Measurements from ENCODE around the gene PTPRG.

The PTPRG gene

GRCh38 chr3:62051506-62051905 is 490.1 kb downstream of the PTPRG start:
- Histone ChIP-seq H3K4me3 (ENCODE audit: low read length) (no peak overlapping the region), H3K9me3 (ENCODE audit: insufficient read depth, low read depth, low read length) (no peaks in the 10 kb centered on the region), H3K9ac (ENCODE audit: low read depth, low read length) (no peak overlapping the region), H3K27ac (ENCODE audit: low read length) (no peak overlapping the region), H3K27me3 (ENCODE audit: insufficient read depth, low read length) (no peaks in the 10 kb centered on the region), H3K4me1 (ENCODE audit: insufficient read depth, low read length) (peaks cover 16% of the 10 kb centered on the region; the same call in 1 of the 2 replicates), H3K36me3 (ENCODE audit: insufficient read depth, low read depth, low read length) (no peaks in the 10 kb centered on the region)

DNA sequence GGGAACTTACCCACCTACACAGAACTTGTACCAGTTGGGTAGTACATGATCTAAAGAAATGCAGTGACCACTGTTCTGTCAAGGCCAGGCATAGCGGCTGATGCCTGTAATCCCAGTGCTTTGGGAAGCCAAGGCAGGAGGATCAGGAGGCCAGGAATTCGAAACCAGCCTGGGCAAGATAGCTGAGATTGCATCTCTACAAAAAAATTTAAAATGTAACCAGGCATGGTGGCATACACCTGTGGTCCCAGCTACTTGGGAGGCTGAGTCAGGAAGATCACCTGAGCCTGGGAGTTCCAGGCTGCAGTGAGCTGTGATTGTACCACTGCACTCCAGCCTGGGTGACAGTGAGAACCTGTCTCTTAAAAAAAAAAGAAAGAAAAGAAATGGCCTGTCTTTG is 491.0 kb downstream of the PTPRG start:
- no peak overlapping the region for H3K4me3 ChIP-seq (ENCODE audit: low read length)
- H3K9me3 ChIP-seq (ENCODE audit: insufficient read depth, low read depth, low read length), result no peaks in the 10 kb centered on the region
- peaks cover 17% of the 10 kb centered on the region; the same call in 1 of the 2 replicates for H3K4me1 ChIP-seq (ENCODE audit: insufficient read depth, low read length)

GRCh38 chr3:62056658-62057057 is 495.3 kb downstream of the PTPRG start:
- H3K4me3 ChIP-seq (ENCODE audit: low read length), result no peak overlapping the region
- H3K9ac ChIP-seq (ENCODE audit: low read depth, low read length), result no peak overlapping the region

More for the DNA sequence above, 491.0 kb downstream of the PTPRG start:
- Histone ChIP-seq H3K27me3 (ENCODE audit: insufficient read depth, low read length) (no peaks in the 10 kb centered on the region), H3K27ac (ENCODE audit: low read length) (no peak overlapping the region), H3K9ac (ENCODE audit: low read depth, low read length) (no peak overlapping the region), H3K36me3 (ENCODE audit: insufficient read depth, low read depth, low read length) (no peaks in the 10 kb centered on the region)

DNA sequence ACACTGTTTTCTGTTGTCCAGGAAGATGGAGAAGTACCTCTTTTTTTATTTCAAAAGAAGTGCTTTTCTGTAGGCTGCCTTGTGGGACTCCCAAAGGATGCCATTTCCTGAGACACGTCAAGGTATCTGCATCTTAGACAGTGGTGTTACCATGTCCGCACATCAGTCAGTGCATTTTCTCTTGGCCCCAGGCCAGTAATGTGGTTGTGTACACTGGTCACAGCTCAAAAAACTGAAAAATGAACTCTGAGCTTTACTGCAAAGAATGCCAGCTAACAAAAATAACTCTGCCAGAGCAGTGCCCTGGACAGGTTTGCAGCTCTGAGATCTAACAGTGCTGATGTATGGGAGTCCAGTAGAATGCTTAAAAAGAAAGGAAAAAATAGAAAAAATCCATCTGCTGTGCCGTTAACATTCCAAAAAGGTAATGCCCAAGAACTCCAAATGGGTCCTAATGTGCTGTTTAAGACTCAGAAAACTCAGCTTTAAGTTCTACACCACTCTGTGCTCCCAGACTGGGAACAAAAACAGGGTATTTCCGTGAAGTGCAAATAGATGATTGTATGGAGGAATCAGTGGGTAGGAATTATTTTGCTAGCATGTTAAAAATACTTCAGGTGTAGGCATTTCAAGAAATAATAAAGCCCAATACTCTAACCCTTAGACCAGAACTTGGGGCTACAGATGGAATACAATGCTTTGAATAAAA is 496.1 kb downstream of the PTPRG start:
- Histone ChIP-seq H3K36me3 (ENCODE audit: insufficient read depth, low read depth, low read length) (no peaks in the 10 kb centered on the region), H3K9ac (ENCODE audit: low read depth, low read length) (no peak overlapping the region), H3K4me3 (ENCODE audit: low read length) (no peak overlapping the region), H3K9me3 (ENCODE audit: insufficient read depth, low read depth, low read length) (no peaks in the 10 kb centered on the region), H3K27me3 (ENCODE audit: insufficient read depth, low read length) (no peaks in the 10 kb centered on the region), H3K4me1 (ENCODE audit: insufficient read depth, low read length) (0 out of 2 replicates have a peak, but pooled peaks cover 5% of the 10 kb centered on the region), H3K27ac (ENCODE audit: low read length) (no peak overlapping the region)

More at GRCh38 chr3:62056658-62057057, 495.3 kb downstream of the PTPRG start:
- Histone ChIP-seq H3K4me1 (ENCODE audit: insufficient read depth, low read length) (0 out of 2 replicates have a peak, but pooled peaks cover 5% of the 10 kb centered on the region), H3K27ac (ENCODE audit: low read length) (no peak overlapping the region), H3K27me3 (ENCODE audit: insufficient read depth, low read length) (no peaks in the 10 kb centered on the region), H3K36me3 (ENCODE audit: insufficient read depth, low read depth, low read length) (no peaks in the 10 kb centered on the region), H3K9me3 (ENCODE audit: insufficient read depth, low read depth, low read length) (no peaks in the 10 kb centered on the region)

DNA sequence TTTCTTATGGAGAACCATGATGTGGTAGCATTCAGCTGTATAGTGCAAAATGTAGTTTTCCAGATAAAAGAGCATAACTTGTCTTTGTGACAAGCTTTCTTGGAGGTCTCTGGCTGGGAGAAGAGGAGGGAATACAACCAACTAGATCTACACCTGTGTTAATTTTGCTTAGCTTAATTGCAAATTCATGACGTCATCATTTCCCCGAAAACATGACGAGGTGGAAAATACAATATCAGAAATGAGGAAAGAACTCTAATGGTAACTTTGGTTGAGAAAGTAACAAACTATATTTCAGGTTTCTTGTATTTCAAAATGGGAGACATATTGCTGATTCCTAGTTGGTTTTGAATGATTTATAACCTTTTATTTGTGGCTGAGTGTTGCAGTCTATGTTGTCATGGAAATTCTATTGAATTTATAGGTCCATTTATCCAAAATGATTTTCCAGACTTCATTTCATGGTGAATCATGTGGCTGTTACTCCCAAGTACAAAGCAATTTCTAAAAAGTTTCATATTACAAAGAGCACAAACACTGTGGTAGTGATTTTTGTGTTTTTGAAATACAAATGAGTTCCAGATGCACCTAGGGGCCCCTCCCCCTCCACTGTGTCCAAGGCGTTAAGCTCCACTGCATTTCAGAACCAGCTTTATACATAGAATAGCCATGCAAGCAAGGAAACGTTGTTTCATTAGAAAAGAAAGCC is 504.8 kb downstream of the PTPRG start:
- no peak overlapping the region for H3K4me3 ChIP-seq (ENCODE audit: low read length)
- peaks cover 3% of the 10 kb centered on the region; the same call in 1 of the 2 replicates for H3K9me3 ChIP-seq (ENCODE audit: insufficient read depth, low read depth, low read length)
- no peaks in the 10 kb centered on the region for H3K27me3 ChIP-seq (ENCODE audit: insufficient read depth, low read length)
- no peaks in the 10 kb centered on the region for H3K36me3 ChIP-seq (ENCODE audit: insufficient read depth, low read depth, low read length)
- no peak overlapping the region for H3K9ac ChIP-seq (ENCODE audit: low read depth, low read length)
- H3K4me1 ChIP-seq (ENCODE audit: insufficient read depth, low read length), result peaks cover 12% of the 10 kb centered on the region; the same call in 1 of the 2 replicates
- H3K27ac ChIP-seq (ENCODE audit: low read length), result no peak overlapping the region

DNA sequence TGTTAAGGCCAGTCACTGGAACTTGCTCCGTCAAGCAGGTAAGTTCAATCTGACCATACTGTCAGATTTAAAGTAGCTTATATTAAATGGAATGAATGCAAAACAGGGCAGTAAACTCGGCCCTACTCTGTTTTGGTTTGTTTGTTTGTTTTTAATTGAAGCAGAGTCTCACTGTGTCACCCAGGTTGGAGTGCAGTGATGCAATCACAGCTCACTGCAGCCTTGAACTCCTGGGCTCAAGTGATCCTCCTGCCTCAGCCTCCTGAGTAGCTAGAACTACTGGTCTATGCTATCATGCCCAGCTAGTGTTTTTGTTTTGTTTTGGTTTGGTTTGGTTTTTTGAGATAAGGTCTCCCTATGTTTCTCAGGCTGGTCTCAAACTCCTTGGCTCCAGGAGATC is 507.0 kb downstream of the PTPRG start:
- no peaks in the 10 kb centered on the region for H3K27me3 ChIP-seq (ENCODE audit: insufficient read depth, low read length)
- H3K9me3 ChIP-seq (ENCODE audit: insufficient read depth, low read depth, low read length), result peaks cover 3% of the 10 kb centered on the region; the same call in 1 of the 2 replicates
- peaks cover 12% of the 10 kb centered on the region; the same call in 1 of the 2 replicates for H3K4me1 ChIP-seq (ENCODE audit: insufficient read depth, low read length)
- H3K27ac ChIP-seq (ENCODE audit: low read length), result no peak overlapping the region
- no peak overlapping the region for H3K9ac ChIP-seq (ENCODE audit: low read depth, low read length)
- no peaks in the 10 kb centered on the region for H3K36me3 ChIP-seq (ENCODE audit: insufficient read depth, low read depth, low read length)
- H3K4me3 ChIP-seq (ENCODE audit: low read length), result no peak overlapping the region

GRCh38 chr3:62070891-62071290 is 509.5 kb downstream of the PTPRG start:
- no peak overlapping the region for H3K9ac ChIP-seq (ENCODE audit: low read depth, low read length)
- H3K4me3 ChIP-seq (ENCODE audit: low read length), result no peak overlapping the region
- H3K36me3 ChIP-seq (ENCODE audit: insufficient read depth, low read depth, low read length), result no peaks in the 10 kb centered on the region
- H3K27ac ChIP-seq (ENCODE audit: low read length), result no peak overlapping the region
- H3K9me3 ChIP-seq (ENCODE audit: insufficient read depth, low read depth, low read length), result peaks cover 3% of the 10 kb centered on the region; the same call in 1 of the 2 replicates
- peaks cover 3% of the 10 kb centered on the region; the same call in 1 of the 2 replicates for H3K4me1 ChIP-seq (ENCODE audit: insufficient read depth, low read length)
- H3K27me3 ChIP-seq (ENCODE audit: insufficient read depth, low read length), result no peaks in the 10 kb centered on the region

DNA sequence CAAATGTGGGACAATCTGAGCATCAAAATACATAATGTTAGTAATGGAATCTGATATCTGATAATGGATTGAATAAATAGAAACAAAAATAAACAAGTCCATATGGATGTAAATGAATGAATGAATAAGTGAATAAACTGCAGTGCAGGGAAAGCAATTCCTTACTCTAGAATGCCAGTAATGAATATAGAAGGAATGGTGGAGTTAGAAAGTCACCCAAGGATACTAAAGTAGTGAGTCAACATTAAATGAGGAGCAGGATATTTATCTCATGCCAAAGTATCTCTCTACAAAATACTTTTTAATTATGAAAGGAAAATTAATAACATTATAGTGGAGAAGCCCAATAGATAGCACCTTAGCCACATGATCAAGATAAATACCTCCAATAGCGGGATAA is 511.7 kb downstream of the PTPRG start:
- Histone ChIP-seq H3K4me3 (ENCODE audit: low read length) (no peak overlapping the region), H3K9ac (ENCODE audit: low read depth, low read length) (no peak overlapping the region), H3K36me3 (ENCODE audit: insufficient read depth, low read depth, low read length) (no peaks in the 10 kb centered on the region), H3K27ac (ENCODE audit: low read length) (no peak overlapping the region), H3K27me3 (ENCODE audit: insufficient read depth, low read length) (no peaks in the 10 kb centered on the region), H3K4me1 (ENCODE audit: insufficient read depth, low read length) (no peaks in the 10 kb centered on the region), H3K9me3 (ENCODE audit: insufficient read depth, low read depth, low read length) (no peaks in the 10 kb centered on the region)

DNA sequence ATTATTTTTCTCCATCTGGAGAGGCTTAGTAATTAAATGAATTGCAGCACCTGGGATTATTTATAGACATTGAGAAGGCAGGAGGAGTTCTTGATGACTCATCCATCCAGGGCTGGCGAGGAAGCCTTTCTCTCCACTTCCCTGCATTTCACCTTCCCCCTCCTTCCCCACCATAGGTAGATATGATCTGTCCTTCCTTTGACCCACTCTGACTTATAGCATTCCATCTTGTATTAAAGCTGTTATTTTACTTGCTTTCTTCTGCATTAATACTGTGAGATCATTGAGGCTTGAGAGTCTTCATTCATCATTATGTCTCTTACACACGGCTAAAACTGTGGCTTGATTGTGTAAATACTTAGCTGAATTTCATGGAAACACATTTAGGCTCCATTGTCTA is 523.2 kb downstream of the PTPRG start:
- no peak overlapping the region for H3K4me3 ChIP-seq (ENCODE audit: low read length)
- no peak overlapping the region for H3K9ac ChIP-seq (ENCODE audit: low read depth, low read length)
- no peak overlapping the region for H3K27ac ChIP-seq (ENCODE audit: low read length)
- H3K27me3 ChIP-seq (ENCODE audit: insufficient read depth, low read length), result no peaks in the 10 kb centered on the region
- H3K9me3 ChIP-seq (ENCODE audit: insufficient read depth, low read depth, low read length), result no peaks in the 10 kb centered on the region
- H3K4me1 ChIP-seq (ENCODE audit: insufficient read depth, low read length), result peaks cover 6% of the 10 kb centered on the region; the same call in 1 of the 2 replicates
- no peaks in the 10 kb centered on the region for H3K36me3 ChIP-seq (ENCODE audit: insufficient read depth, low read depth, low read length)

- H3K27ac ChIP-seq (ENCODE audit: low read length), result no peak overlapping the region
These were observed 527.2 kb downstream of the PTPRG start for GRCh38 chr3:62088472-62089104.

GRCh38 chr3:62090066-62090465 is 528.7 kb downstream of the PTPRG start:
- Histone ChIP-seq H3K9me3 (ENCODE audit: insufficient read depth, low read depth, low read length) (no peaks in the 10 kb centered on the region), H3K36me3 (ENCODE audit: insufficient read depth, low read depth, low read length) (no peaks in the 10 kb centered on the region), H3K4me3 (ENCODE audit: low read length) (no peak overlapping the region), H3K9ac (ENCODE audit: low read depth, low read length) (no peak overlapping the region), H3K27ac (ENCODE audit: low read length) (no peak overlapping the region), H3K4me1 (ENCODE audit: insufficient read depth, low read length) (0 out of 2 replicates have a peak, but pooled peaks cover 3% of the 10 kb centered on the region), H3K27me3 (ENCODE audit: insufficient read depth, low read length) (no peaks in the 10 kb centered on the region)

More at GRCh38 chr3:62088472-62089104, 527.2 kb downstream of the PTPRG start:
- Histone ChIP-seq H3K9ac (ENCODE audit: low read depth, low read length) (no peak overlapping the region), H3K27me3 (ENCODE audit: insufficient read depth, low read length) (no peaks in the 10 kb centered on the region), H3K4me3 (ENCODE audit: low read length) (no peak overlapping the region), H3K36me3 (ENCODE audit: insufficient read depth, low read depth, low read length) (no peaks in the 10 kb centered on the region), H3K9me3 (ENCODE audit: insufficient read depth, low read depth, low read length) (no peaks in the 10 kb centered on the region), H3K4me1 (ENCODE audit: insufficient read depth, low read length) (peaks cover 6% of the 10 kb centered on the region; the same call in 1 of the 2 replicates)

Data from iPS-20b (cell line).